PC-9 (cell line): ENCODE results near the gene TMEM97. TPM values are rescaled to one million over a fixed set of nuclear protein-coding genes. Genes with fewer than 3 reads are reported as not detected.

Experiments used
- BruUV-seq: library from RNA; stranded (reverse); fragments of 400-500 nt; replicated peaks from 2 replicates; lab custom pipeline; 2021; lab: Mats Ljungman, UMichigan
- CTCF ChIA-PET: fragments of 300-600 bp; sonication (Branson Sonifier 250); formaldehyde crosslinking; loops from one replicate; lab custom pipeline; 2022; ENCODE audit warnings: antibody characterized with exemption; lab: Charles Lee
- POLR2A ChIA-PET: fragments of 300-600 bp; sonication (Branson Sonifier 250); formaldehyde crosslinking; loops from one replicate; lab custom pipeline; 2022; ENCODE audit warnings: antibody characterized with exemption; ENCODE audit not compliant: unreplicated experiment; lab: Charles Lee
- DNase-seq, 2 experiments: peaks; one replicate each; pipeline versions ENCODE4 v3.0.0 to v3.0.0-alpha.2; 2015 to 2022; ENCODE audit warnings: mixed read lengths in 1 of 2
- H2AFZ ChIP-seq: fragments of 200-600 bp; sonication (generic); 2 replicates; pipeline ENCODE4 v1.8.1; 2017; ENCODE audit warnings: antibody characterized with exemption
- H3F3A ChIP-seq: fragments of 200-600 bp; sonication (generic); 2 replicates; pipeline ENCODE4 v1.8.1; 2017; ENCODE audit warnings: antibody characterized with exemption, mild to moderate bottlenecking, low read depth; ENCODE audit not compliant: insufficient read depth
- H3K27ac ChIP-seq: fragments of 200-600 bp; sonication (generic); 2 replicates; pipeline ENCODE4 v1.6.1; 2016; ENCODE audit warnings: mixed run types
- H3K27me3 ChIP-seq: fragments of 200-600 bp; sonication (generic); 2 replicates; pipeline ENCODE4 v1.6.1; 2016; ENCODE audit warnings: low read depth, mixed run types; ENCODE audit not compliant: insufficient read depth
- H3K36me3 ChIP-seq: fragments of 200-600 bp; sonication (generic); 2 replicates; pipeline ENCODE4 v1.6.1; 2016; ENCODE audit warnings: low read depth, mixed run types
- H3K4me1 ChIP-seq: fragments of 200-600 bp; sonication (generic); replicated peaks from 2 replicates; pipeline ENCODE4 v1.6.1; 2016; ENCODE audit warnings: mixed run types; ENCODE audit not compliant: insufficient read depth
- H3K4me2 ChIP-seq: fragments of 200-600 bp; sonication (generic); 2 replicates; pipeline ENCODE4 v1.6.1; 2017; ENCODE audit warnings: mixed run types
- H3K4me3 ChIP-seq: fragments of 200-600 bp; sonication (generic); 2 replicates; pipeline ENCODE4 v1.6.1; 2016; ENCODE audit warnings: mixed run types
- H3K79me2 ChIP-seq: fragments of 200-600 bp; sonication (generic); 2 replicates; pipeline ENCODE4 v1.6.1; 2017; ENCODE audit warnings: low read depth, mixed run types
- H3K9me2 ChIP-seq: fragments of 200-600 bp; sonication (generic); 2 replicates; pipeline ENCODE4 v1.8.1; 2017; ENCODE audit warnings: mild to moderate bottlenecking; ENCODE audit not compliant: insufficient read depth
- H3K9me3 ChIP-seq: fragments of 200-600 bp; sonication (generic); 2 replicates; pipeline ENCODE4 v1.8.1; 2016; ENCODE audit warnings: low read depth; ENCODE audit not compliant: insufficient read depth
- H4K20me1 ChIP-seq: fragments of 200-600 bp; sonication (generic); 2 replicates; pipeline ENCODE4 v1.8.1; 2017; ENCODE audit not compliant: insufficient read depth
- EZH2 ChIP-seq: fragments of 200-600 bp; sonication (generic); IDR thresholded peaks from 2 replicates; pipeline ENCODE4 v1.8.0; 2017; ENCODE audit warnings: antibody characterized with exemption, low read depth
- intact Hi-C: fragments of 100-400 bp; cut with micrococcal nuclease; formaldehyde crosslinking; loops from one replicate; pipeline ENCODE4 v1.10.0; 2022; ENCODE audit not compliant: unreplicated experiment
- total RNA-seq: library from RNA; stranded (reverse); gene quantifications from 2 replicates; pipeline ENCODE4 v1.2.3, GENCODE V29; 2021
- TF ChIP-seq, protein P1 (sequence below): fragments of 200-600 bp; sonication (generic); conservative IDR thresholded peaks from 2 replicates; pipeline ENCODE4 v1.6.1; 2017; ENCODE audit warnings: mixed run types, antibody characterized with exemption, mild to moderate bottlenecking, moderate library complexity

Gene TMEM97
- total RNA-seq, 1 experiment from 2014 or later: 46.4 TPM

DNA sequence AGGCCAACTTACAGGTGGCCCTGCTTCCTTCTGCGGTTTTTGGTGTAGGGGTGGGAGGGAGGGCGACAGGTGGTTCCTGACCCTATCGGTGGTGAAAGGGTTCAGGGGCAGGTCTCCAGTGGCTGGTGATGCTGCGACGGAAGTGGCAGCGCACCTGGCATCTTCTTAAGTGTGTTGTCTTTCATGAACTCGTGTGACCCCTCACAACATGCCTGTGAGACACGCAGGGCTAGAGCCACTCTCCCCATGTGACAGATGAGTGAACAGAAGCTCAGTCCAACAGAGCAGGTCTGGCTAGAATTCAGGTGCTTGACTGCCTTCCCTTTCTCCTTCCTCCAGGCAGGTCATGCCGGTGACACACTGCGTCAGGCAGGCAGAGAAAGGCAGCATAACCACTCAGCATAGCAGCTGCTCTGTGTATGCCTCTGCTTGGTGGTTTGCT, 24.5 kb downstream of the TMEM97 start:
- peaks cover 2% of the 10 kb centered on the region; the same call in 1 of the 2 replicates for H3K79me2 ChIP-seq
- H4K20me1 ChIP-seq: peaks cover 6% of the 10 kb centered on the region
- no peaks in the 10 kb centered on the region for H3K9me3 ChIP-seq
- DNase-seq: no peak
- no peaks in the 10 kb centered on the region for H3K9me2 ChIP-seq
- H3K4me2 ChIP-seq: no peak overlapping the region
- no peak overlapping the region for H3K27ac ChIP-seq
- no peaks in the 10 kb centered on the region for H3K27me3 ChIP-seq
- H2AFZ ChIP-seq: no peak overlapping the region
- POLR2A ChIA-PET: no interaction called here
- BruUV-seq: no TSS peak
- H3K36me3 ChIP-seq: peaks cover 24% of the 10 kb centered on the region
- CTCF ChIA-PET: no interaction called here
- intact Hi-C loops: no loop called here
- no peak for TF ChIP-seq EZH2
- H3K4me3 ChIP-seq: no peak overlapping the region
- H3K4me1 ChIP-seq: peaks cover 26% of the 10 kb centered on the region
- H3F3A ChIP-seq: peaks cover 39% of the 10 kb centered on the region

DNA sequence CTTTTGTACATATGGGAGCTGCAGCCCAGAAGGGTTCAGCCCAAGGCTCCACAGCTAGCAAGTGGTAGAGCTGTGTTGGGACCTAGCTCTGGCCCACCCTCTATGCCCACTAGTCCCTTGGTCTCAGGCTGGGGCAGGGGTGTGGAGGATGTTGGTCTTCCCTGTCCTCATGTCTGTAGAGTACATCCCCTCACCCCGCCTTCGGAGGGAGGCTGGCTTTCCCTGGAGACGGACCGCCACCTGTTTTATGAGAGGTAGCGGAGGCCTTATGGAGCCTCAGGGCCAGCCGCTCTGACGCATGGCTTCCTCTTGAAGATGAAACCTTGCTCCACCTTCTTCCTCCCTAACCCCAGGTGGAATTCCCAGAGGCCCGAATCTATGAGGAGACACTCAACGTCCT, 25.0 kb downstream of the TMEM97 start:
- peaks cover 3% of the 10 kb centered on the region; the same call in 1 of the 2 replicates for H4K20me1 ChIP-seq

DNA sequence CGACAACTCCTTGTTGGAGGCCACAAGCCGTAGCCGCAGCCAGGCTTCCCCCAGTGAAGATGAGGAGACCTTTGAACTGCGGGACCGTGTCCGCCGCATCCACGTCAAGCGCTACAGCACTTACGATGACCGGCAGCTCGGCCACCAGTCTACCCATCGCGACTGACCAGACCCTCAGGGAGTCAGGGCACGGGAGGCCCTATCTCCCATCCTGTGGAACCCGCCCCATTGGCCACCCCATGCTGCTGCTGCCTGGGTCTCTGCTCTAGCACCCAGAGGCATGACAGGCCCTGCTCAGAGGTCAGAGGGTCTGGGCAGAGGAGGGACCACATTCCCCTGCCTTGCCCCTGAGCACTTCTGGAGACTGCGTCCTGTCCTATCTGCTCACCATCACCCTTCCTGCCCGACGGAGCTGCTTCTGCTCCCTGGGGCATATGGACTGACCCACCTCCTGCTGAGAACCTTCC, 25.5 kb downstream of the TMEM97 start:
- Histone ChIP-seq H3K36me3 (peaks cover 24% of the 10 kb centered on the region), H3K27ac (no peak overlapping the region)
- CTCF ChIA-PET: no interaction called here

More for the DNA sequence above, 25.0 kb downstream of the TMEM97 start:
- TF ChIP-seq, protein P1, sequence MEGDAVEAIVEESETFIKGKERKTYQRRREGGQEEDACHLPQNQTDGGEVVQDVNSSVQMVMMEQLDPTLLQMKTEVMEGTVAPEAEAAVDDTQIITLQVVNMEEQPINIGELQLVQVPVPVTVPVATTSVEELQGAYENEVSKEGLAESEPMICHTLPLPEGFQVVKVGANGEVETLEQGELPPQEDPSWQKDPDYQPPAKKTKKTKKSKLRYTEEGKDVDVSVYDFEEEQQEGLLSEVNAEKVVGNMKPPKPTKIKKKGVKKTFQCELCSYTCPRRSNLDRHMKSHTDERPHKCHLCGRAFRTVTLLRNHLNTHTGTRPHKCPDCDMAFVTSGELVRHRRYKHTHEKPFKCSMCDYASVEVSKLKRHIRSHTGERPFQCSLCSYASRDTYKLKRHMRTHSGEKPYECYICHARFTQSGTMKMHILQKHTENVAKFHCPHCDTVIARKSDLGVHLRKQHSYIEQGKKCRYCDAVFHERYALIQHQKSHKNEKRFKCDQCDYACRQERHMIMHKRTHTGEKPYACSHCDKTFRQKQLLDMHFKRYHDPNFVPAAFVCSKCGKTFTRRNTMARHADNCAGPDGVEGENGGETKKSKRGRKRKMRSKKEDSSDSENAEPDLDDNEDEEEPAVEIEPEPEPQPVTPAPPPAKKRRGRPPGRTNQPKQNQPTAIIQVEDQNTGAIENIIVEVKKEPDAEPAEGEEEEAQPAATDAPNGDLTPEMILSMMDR: no peak
- no peak for TF ChIP-seq EZH2
- H2AFZ ChIP-seq: no peak overlapping the region
- POLR2A ChIA-PET: no interaction called here
- DNase-seq: no peak
- no peaks in the 10 kb centered on the region for H3K9me3 ChIP-seq
- H3K27me3 ChIP-seq: no peaks in the 10 kb centered on the region
- peaks cover 44% of the 10 kb centered on the region for H3F3A ChIP-seq
- no peak overlapping the region for H3K4me2 ChIP-seq
- H3K79me2 ChIP-seq: no peaks in the 10 kb centered on the region
- intact Hi-C loops: no loop called here
- no peak overlapping the region for H3K4me3 ChIP-seq
- peaks cover 26% of the 10 kb centered on the region for H3K4me1 ChIP-seq
- no peaks in the 10 kb centered on the region for H3K9me2 ChIP-seq
- no TSS peak for BruUV-seq
- no peak overlapping the region for H3K27ac ChIP-seq
- CTCF ChIA-PET: no interaction called here
- peaks cover 24% of the 10 kb centered on the region for H3K36me3 ChIP-seq

More for the DNA sequence above, 25.5 kb downstream of the TMEM97 start:
- Histone ChIP-seq H4K20me1 (peaks cover 3% of the 10 kb centered on the region; the same call in 1 of the 2 replicates), H3K4me1 (peaks cover 26% of the 10 kb centered on the region), H3K27me3 (no peaks in the 10 kb centered on the region), H3K4me3 (no peak overlapping the region), H3K9me2 (no peaks in the 10 kb centered on the region), H3K9me3 (no peaks in the 10 kb centered on the region), H3F3A (peaks cover 47% of the 10 kb centered on the region), H3K79me2 (no peaks in the 10 kb centered on the region), H3K4me2 (no peak overlapping the region), H2AFZ (no peak overlapping the region)
- BruUV-seq: no TSS peak
- TF ChIP-seq, protein P1: no peak
- TF ChIP-seq EZH2: no peak
- intact Hi-C loops: no loop called here
- POLR2A ChIA-PET: no interaction called here
- no peak for DNase-seq
